GM18868 (cell line): Measurements from ENCODE around the gene C20orf173.

Experiments
- ATAC-seq: cut with Tn5 transposase; IDR thresholded peaks from one replicate; pipeline ENCODE4 v1.9.1; 2021; ENCODE audit warnings: mild to moderate bottlenecking, moderate library complexity; ENCODE audit not compliant: unreplicated experiment

C20orf173 gene

GRCh38 chr20:35508493-35509218, 20.8 kb downstream of the C20orf173 start:
- ATAC-seq, result no peak

- no peak for ATAC-seq
Measured at GRCh38 chr20:35506872-35507638, 22.4 kb downstream of the C20orf173 start.

DNA sequence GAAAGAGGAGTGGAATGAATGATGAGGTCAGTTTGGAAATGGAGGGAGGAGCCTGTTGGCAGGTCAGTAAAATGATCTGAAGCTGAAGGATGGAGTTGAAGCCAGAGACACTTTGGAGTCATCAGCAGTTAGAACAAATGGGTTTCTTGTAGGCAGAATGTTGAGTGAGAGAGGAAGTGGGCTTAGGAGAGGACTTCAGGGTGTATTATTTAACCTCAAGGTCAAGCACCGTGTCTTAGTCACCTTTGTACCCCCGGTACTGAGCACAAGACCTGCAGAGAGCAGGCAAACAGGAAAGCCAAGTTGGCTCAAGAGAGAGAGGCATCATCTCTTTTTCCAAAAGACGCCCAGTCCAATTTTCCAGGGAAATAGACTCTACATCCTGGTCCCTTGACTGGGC, 23.3 kb downstream of the C20orf173 start:
- no peak for ATAC-seq

DNA sequence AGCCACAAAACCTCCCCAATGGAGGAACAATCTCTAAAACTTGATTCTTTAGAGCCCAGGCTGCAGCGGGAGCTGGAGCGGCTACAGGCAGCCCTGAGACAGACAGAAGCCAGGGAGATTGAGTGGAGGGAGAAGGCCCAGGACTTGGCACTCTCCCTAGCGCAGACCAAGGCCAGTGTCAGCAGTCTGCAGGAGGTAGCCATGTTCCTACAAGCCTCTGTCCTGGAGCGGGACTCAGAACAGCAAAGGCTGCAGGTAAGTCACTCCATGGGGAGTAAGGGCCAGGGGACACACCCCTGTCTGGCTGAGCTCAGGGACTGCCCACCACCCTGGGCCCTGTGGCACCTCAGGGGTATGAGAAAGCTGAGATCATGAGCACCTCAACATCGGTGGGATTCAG, 24.7 kb downstream of the C20orf173 start:
- no peak for ATAC-seq

DNA sequence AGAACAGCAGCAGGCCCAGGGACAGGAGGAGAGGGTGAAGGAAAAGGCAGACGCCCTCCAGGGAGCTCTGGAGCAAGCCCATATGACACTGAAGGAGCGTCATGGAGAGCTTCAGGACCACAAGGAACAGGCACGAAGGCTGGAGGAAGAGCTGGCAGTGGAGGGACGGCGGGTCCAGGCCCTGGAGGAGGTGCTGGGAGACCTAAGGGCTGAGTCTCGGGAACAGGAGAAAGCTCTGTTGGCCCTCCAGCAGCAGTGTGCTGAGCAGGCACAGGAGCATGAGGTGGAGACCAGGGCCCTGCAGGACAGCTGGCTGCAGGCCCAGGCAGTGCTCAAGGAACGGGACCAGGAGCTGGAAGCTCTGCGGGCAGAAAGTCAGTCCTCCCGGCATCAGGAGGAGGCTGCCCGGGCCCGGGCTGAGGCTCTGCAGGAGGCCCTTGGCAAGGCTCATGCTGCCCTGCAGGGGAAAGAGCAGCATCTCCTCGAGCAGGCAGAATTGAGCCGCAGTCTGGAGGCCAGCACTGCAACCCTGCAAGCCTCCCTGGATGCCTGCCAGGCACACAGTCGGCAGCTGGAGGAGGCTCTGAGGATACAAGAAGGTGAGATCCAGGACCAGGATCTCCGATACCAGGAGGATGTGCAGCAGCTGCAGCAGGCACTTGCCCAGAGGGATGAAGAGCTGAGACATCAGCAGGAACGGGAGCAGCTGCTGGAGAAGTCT, 25.5 kb downstream of the C20orf173 start:
- no peak for ATAC-seq

- no peak for ATAC-seq
Measured at GRCh38 chr20:35503281-35503680, 26.2 kb downstream of the C20orf173 start.

- peak; percentile 67 for ATAC-seq
Measured at GRCh38 chr20:35502352-35502751, 27.1 kb downstream of the C20orf173 start.

DNA sequence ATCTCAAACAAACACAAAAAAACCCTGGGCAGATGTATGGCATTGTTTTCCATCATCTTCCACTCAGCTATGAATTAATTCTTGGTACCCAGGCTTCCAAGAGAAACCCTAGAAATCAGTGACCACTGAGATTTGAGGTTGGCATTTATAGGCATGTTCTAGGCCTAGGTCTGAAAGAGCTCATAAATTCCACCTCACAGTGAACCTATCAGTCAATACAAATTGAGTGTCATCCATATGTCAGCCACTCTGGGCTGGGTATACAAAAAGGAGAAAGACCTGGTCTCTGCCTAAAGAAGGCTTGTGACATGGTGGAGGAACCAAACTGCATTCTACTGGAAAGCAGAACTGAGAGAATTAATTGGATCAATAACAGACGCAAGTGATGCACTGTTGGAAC, 30.2 kb downstream of the C20orf173 start:
- no peak for ATAC-seq

DNA sequence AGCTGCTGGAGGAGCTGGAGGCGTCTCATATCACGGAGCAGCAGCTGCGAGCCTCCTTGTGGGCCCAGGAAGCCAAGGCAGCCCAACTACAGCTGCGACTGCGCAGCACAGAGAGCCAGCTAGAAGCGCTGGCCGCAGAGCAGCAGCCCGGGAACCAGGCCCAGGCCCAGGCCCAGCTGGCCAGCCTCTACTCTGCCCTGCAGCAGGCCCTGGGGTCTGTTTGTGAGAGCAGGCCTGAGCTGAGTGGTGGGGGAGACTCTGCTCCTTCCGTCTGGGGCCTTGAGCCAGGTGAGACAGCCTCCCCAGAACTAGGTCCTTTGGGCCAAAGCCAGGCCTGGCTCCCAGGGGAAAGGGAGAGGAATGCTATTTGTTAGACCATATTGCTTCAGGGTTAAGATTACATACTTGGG, 31.7 kb downstream of the C20orf173 start:
- ATAC-seq, result no peak

DNA sequence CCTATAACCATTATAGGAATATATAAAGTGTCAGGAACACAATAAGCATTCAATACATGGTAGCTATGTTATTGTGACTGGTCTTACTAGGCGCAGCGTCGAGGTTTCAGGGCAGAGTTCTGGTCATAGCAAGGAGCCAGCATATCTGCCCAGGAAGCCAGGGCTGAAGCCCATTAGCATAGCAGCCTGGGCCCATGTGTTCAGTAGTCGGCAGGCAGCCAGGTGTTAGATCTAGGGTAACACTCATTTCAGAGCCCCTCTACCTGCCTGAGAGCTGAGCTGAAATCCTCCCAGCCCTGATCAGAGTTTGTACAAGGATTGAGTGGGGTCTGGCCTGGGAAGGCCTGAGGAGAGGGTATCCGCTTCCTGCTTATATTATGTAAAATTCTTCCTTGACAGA, 32.1 kb downstream of the C20orf173 start:
- no peak for ATAC-seq

DNA sequence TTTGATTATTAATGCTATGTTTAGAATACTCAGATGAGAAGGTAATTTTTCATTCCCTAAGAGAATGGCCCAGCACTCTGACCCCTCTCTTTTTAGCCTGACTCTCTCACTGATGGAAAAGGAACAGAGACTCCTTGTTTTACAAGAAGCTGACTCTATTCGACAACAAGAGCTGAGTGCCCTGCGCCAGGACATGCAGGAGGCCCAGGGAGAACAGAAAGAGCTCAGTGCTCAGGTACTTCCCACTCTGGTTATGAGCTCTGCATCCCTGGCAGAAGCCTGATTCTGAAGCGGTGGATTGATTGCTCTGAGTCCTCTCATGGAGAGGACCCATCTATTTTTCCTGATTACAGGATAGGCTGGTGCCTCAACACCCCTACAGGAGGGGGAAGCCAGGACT, 33.0 kb downstream of the C20orf173 start:
- ATAC-seq, result no peak

DNA sequence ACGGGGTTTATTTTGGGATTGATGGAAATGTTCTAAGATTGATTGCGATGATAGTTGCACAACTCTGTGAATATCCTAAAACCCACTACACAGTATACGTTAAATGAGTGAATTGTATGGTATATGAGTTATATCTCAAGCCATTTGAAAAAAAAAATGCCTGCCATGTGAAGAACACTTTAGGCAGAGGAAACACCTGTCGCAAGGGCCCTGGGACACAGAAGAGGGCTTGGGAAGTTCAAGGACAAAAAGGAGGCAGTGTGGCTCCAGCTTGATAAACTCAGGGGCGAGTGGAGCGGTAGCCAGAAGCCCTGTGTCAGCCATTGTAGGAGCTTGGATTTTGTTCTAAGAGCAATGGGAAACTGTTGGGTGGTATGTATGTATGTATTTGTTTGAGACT, 37.1 kb downstream of the C20orf173 start:
- no peak for ATAC-seq

DNA sequence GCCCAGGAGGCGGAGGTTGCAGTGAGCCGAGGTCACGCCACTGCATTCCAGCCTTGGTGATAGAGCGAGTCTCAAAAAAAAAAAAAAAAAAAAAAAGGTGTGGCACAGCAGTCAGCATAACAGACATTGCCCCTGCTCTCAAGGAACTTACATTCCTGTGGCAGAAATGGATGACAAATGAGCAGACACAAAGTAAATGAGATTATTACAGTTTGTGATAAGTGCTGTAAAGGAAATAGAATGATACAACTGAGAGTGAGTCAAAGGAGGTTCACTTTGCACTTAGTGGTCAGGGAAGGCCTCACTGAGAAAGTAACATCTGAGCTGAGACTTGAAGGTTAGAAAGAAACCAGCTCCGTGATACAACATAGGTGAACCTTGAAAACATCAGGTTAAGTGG, 37.6 kb downstream of the C20orf173 start:
- ATAC-seq, result no peak

DNA sequence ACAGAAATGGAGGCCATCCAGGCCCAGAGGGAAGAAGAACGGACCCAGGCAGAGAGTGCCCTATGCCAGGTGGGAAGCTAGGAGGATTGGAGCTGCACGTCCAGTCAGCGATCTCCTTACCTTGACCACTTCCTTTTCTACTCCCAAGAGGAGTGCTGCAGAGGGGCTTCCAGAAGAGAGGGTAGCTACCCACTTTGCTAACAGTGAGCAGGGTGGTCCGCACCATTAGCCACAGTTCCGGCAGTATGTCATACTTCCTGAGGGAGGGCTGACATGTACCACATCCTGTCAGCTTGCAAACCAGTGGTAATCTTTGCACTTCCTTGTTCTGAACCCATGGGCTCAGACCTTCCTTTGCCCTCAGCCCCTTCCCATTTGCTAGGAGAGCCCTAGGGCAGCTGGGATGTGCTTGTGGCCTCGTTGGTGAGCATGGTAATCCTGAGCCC, 38.7 kb downstream of the C20orf173 start:
- ATAC-seq, result peak; percentile 97

DNA sequence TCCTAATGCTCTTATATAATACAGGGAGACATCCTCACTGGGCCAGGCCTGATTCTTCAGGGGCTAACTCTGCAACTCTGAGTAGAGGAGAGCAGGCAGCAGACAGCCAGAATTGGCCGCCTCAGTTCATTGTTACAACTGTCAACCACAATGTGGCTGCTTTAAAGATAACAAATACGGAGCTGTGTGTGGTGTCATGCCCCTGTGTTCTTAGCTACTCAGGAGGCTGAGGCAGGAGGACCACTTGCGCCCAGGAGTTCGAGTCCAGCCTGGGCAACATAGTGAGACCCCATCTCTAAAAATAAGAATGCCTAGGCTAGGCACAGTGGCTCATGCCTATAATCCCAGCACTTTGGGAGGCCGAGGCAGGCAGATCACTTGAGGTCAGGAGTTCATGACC, 39.7 kb downstream of the C20orf173 start:
- ATAC-seq, result no peak

GRCh38 chr20:35487479-35487878, 42.0 kb downstream of the C20orf173 start:
- no peak for ATAC-seq

DNA sequence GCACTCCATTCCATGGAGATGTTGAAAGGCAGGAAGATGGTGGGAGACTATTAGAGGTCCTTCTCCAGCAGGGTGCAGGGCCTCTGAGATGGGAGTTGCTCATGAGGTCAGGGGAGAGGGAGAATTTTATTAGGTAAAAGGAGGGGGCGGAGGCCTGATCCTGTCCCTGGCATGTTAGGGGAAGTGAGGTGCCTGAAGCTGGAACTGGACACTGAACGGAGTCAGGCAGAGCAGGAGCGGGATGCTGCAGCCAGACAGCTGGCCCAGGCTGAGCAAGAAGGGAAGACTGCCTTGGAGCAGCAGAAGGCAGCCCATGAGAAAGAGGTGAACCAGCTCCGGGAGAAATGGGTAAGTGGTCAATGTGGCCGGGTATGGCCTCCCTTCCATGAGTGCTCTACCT, 49.7 kb downstream of the C20orf173 start:
- no peak for ATAC-seq

- ATAC-seq, result no peak
Measured at GRCh38 chr20:35478804-35479472, 50.5 kb downstream of the C20orf173 start.
